Gastrocnemius medialis (tissue), 4 donors: ENCODE data around the gene RAD21L1.

Experiments used
- CTCF ChIP-seq, 5 experiments: fragments of 450-650 bp in 3 of 5; fragments of 200-600 bp in 2 of 5; sonication (generic) in 2 of 5; IDR thresholded peaks in 4 of 5; conservative IDR thresholded peaks in 1 of 5; 1 replicate in 4 of 5; 2 replicates in 1 of 5; pipeline ENCODE4 v1.5.1; 2016 to 2019; ENCODE audit warnings: antibody characterized with exemption in 5 of 5, mild to moderate bottlenecking in 3 of 5, moderate library complexity in 3 of 5
- POLR2A ChIP-seq, 2 donors: fragments of 450-650 bp; IDR thresholded peaks; one replicate each; pipeline ENCODE4 v1.6.1; 2017; ENCODE audit warnings: antibody characterized with exemption in 2 of 2, mild to moderate bottlenecking in 2 of 2, moderate library complexity in 2 of 2

DNA sequence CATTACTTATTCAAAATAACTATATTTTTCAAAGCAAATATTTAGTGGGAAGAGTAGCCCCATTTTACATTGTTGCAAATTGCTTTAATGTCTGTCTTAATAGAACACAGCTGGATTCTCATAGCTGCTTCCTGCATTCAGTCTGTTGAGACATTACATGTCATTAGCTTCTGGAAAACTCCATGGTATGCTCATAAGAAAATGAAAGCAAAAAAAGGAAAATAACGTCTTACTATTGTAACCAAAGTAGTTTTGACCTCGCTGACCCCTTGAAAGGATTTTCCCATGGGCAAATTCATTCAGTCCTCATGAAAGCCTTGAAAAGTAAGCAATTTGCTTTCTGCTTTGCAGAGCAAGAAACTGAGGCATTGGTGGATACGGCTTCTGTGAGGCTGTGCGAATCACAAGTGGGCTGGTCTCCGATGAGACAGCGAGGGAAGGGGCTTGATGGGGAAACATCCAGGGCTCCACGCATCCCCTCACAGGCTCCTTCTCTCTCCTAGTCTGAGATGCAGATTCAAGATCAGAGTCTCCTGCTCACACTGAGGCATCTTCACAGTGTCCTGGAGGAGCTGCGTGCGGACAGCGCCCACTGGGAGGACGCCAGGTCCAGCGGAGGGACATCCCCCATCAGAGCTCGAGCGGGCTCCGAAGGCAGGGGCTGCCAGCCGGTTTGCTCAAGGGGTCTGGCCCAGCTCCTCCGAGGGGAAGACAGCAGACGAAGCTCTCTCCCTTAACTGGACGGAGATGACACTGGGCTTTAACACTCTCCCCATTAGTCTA is 19.3 kb upstream of the RAD21L1 start:
- TF ChIP-seq CTCF (IDR thresholded peaks at IDR 0.05 in 4 of 5, conservative IDR thresholded peaks at IDR 0.05 in 1 of 5) (no peak), POLR2A (IDR thresholded peaks at IDR 0.05) (no peak)
